ENCODE results near the gene NHS.
"Not testable (repeated sequence)": the region's sequence is repeated elsewhere in the genome, so short reads cannot be mapped to it uniquely, and the experiment has no call there.

The NHS gene

GRCh38 chrX:17567187-17567586, 192.2 kb downstream of the NHS start:
- H2AFZ ChIP-seq (ENCODE audit: low read depth, low read length), result no peak overlapping the region
- H4K8ac ChIP-seq (ENCODE audit: low read length), result no peak overlapping the region
- H3K4ac ChIP-seq (ENCODE audit: low read depth in 1 of 2, low read length in 2 of 2), result no peak overlapping the region
- no peaks in the 10 kb centered on the region for H3K9me3 ChIP-seq (ENCODE audit: control insufficient read depth, low read length)
- no peaks in the 10 kb centered on the region for H3K27me3 ChIP-seq (ENCODE audit: control insufficient read depth in 1 of 2, insufficient read depth in 1 of 2, low read length in 2 of 2)
- no peak overlapping the region for H2BK12ac ChIP-seq (ENCODE audit: low read length in 2 of 2)
- no peak overlapping the region for H2BK5ac ChIP-seq (ENCODE audit: low read depth, low read length, poor library complexity, severe bottlenecking)
- H3K9ac ChIP-seq (ENCODE audit: low read length), result peak overlapping the region; percentile 53
- no peak for DNase-seq
- no peak overlapping the region for H3K18ac ChIP-seq (ENCODE audit: low read depth in 1 of 2, low read length in 2 of 2)
- no peak overlapping the region for H3K4me2 ChIP-seq (ENCODE audit: low read length, poor library complexity, severe bottlenecking)
- no peak overlapping the region for H3K4me3 ChIP-seq (ENCODE audit: insufficient read depth in 1 of 2, low read depth in 1 of 2, low read length in 2 of 2)
- H2BK120ac ChIP-seq (ENCODE audit: low read depth, low read length), result no peak overlapping the region
- H3K36me3 ChIP-seq (ENCODE audit: control insufficient read depth in 1 of 2, insufficient read depth in 2 of 2, low read depth in 1 of 2, low read length in 2 of 2), result no peaks in the 10 kb centered on the region
- H3K14ac ChIP-seq (ENCODE audit: low read length in 2 of 2), result no peak overlapping the region
- no peak overlapping the region for H3K27ac ChIP-seq (ENCODE audit: low read length, poor library complexity, severe bottlenecking)
- no peak overlapping the region for H4K91ac ChIP-seq (ENCODE audit: low read length)
- H3K23ac ChIP-seq (ENCODE audit: low read length in 2 of 2), result no peak overlapping the region
- H3K4me1 ChIP-seq (ENCODE audit: control insufficient read depth, insufficient read depth, low read depth, low read length), result peaks cover 9% of the 10 kb centered on the region
- H2AK5ac ChIP-seq (ENCODE audit: low read length, severe bottlenecking), result no peak overlapping the region
- H3K79me1 ChIP-seq (replicated peaks; ENCODE audit: low read length, poor library complexity, severe bottlenecking), result peaks cover 9% of the 10 kb centered on the region
- 79% methylated on average over 4 of the region's 8 CpGs for WGBS
- no peak overlapping the region for H2BK15ac ChIP-seq (ENCODE audit: low read depth, poor library complexity, severe bottlenecking)

- no peaks in the 10 kb centered on the region for H3K27me3 ChIP-seq (ENCODE audit: control insufficient read depth in 1 of 2, insufficient read depth in 1 of 2, low read length in 2 of 2)
- H3K9me3 ChIP-seq (ENCODE audit: control insufficient read depth, low read length), result no peaks in the 10 kb centered on the region
- no peak overlapping the region for H2AK5ac ChIP-seq (ENCODE audit: low read length, severe bottlenecking)
- H3K4me2 ChIP-seq (ENCODE audit: low read length, poor library complexity, severe bottlenecking), result no peak overlapping the region
- H3K4me3 ChIP-seq (ENCODE audit: insufficient read depth in 1 of 2, low read depth in 1 of 2, low read length in 2 of 2), result no peak overlapping the region
- H2BK12ac ChIP-seq (ENCODE audit: low read length in 2 of 2), result no peak overlapping the region
- no peak overlapping the region for H4K91ac ChIP-seq (ENCODE audit: low read length)
- no peak overlapping the region for H4K8ac ChIP-seq (ENCODE audit: low read length)
- no peak overlapping the region for H3K23ac ChIP-seq (ENCODE audit: low read length in 2 of 2)
- H3K18ac ChIP-seq (ENCODE audit: low read depth in 1 of 2, low read length in 2 of 2), result no peak overlapping the region
- DNase-seq, result no peak
- H2AFZ ChIP-seq (ENCODE audit: low read depth, low read length), result no peak overlapping the region
- H3K9ac ChIP-seq (ENCODE audit: low read length), result peak overlapping the region; percentile 53
- no peak overlapping the region for H2BK120ac ChIP-seq (ENCODE audit: low read depth, low read length)
- H3K27ac ChIP-seq (ENCODE audit: low read length, poor library complexity, severe bottlenecking), result no peak overlapping the region
- H2BK5ac ChIP-seq (ENCODE audit: low read depth, low read length, poor library complexity, severe bottlenecking), result no peak overlapping the region
- no peak overlapping the region for H2BK15ac ChIP-seq (ENCODE audit: low read depth, poor library complexity, severe bottlenecking)
- 11% methylated on average over 2 of the region's 2 CpGs for WGBS
- no peak overlapping the region for H3K4ac ChIP-seq (ENCODE audit: low read depth in 1 of 2, low read length in 2 of 2)
- no peaks in the 10 kb centered on the region for H3K36me3 ChIP-seq (ENCODE audit: control insufficient read depth in 1 of 2, insufficient read depth in 2 of 2, low read depth in 1 of 2, low read length in 2 of 2)
- H3K79me1 ChIP-seq (replicated peaks; ENCODE audit: low read length, poor library complexity, severe bottlenecking), result peaks cover 9% of the 10 kb centered on the region
- peaks cover 9% of the 10 kb centered on the region for H3K4me1 ChIP-seq (ENCODE audit: control insufficient read depth, insufficient read depth, low read depth, low read length)
- no peak overlapping the region for H3K14ac ChIP-seq (ENCODE audit: low read length in 2 of 2)
Measured at GRCh38 chrX:17567821-17568220, 192.8 kb downstream of the NHS start.

GRCh38 chrX:17568804-17569203, 193.8 kb downstream of the NHS start:
- H2BK120ac ChIP-seq (ENCODE audit: low read depth, low read length); H3K18ac ChIP-seq (ENCODE audit: low read depth in 1 of 2, low read length in 2 of 2); H2AFZ ChIP-seq (ENCODE audit: low read depth, low read length): not testable (repeated sequence)

GRCh38 chrX:17579026-17579425, 204.0 kb downstream of the NHS start:
- no peak for DNase-seq

More at GRCh38 chrX:17568804-17569203, 193.8 kb downstream of the NHS start:
- H2BK12ac ChIP-seq (ENCODE audit: low read length in 2 of 2); H3K4me2 ChIP-seq (ENCODE audit: low read length, poor library complexity, severe bottlenecking); H3K9me3 ChIP-seq (ENCODE audit: control insufficient read depth, low read length); H3K27ac ChIP-seq (ENCODE audit: low read length, poor library complexity, severe bottlenecking); H3K4ac ChIP-seq (ENCODE audit: low read depth in 1 of 2, low read length in 2 of 2); H2AK5ac ChIP-seq (ENCODE audit: low read length, severe bottlenecking); H3K9ac ChIP-seq (ENCODE audit: low read length); DNase-seq; H2BK5ac ChIP-seq (ENCODE audit: low read depth, low read length, poor library complexity, severe bottlenecking); H4K8ac ChIP-seq (ENCODE audit: low read length); H3K4me1 ChIP-seq (ENCODE audit: control insufficient read depth, insufficient read depth, low read depth, low read length); H2BK15ac ChIP-seq (ENCODE audit: low read depth, poor library complexity, severe bottlenecking); H3K27me3 ChIP-seq (ENCODE audit: control insufficient read depth in 1 of 2, insufficient read depth in 1 of 2, low read length in 2 of 2); H3K79me1 ChIP-seq (replicated peaks; ENCODE audit: low read length, poor library complexity, severe bottlenecking); H3K23ac ChIP-seq (ENCODE audit: low read length in 2 of 2); H3K4me3 ChIP-seq (ENCODE audit: insufficient read depth in 1 of 2, low read depth in 1 of 2, low read length in 2 of 2); H4K91ac ChIP-seq (ENCODE audit: low read length); H3K36me3 ChIP-seq (ENCODE audit: control insufficient read depth in 1 of 2, insufficient read depth in 2 of 2, low read depth in 1 of 2, low read length in 2 of 2); H3K14ac ChIP-seq (ENCODE audit: low read length in 2 of 2): not testable (repeated sequence)
- WGBS, result no CpG with 5 or more reads among the region's 3 CpGs

More at GRCh38 chrX:17579026-17579425, 204.0 kb downstream of the NHS start:
- H3K9me3 ChIP-seq (ENCODE audit: control insufficient read depth, low read length), result no peaks in the 10 kb centered on the region
- no peak overlapping the region for H3K23ac ChIP-seq (ENCODE audit: low read length in 2 of 2)
- H2BK12ac ChIP-seq (ENCODE audit: low read length in 2 of 2), result no peak overlapping the region
- H3K14ac ChIP-seq (ENCODE audit: low read length in 2 of 2), result no peak overlapping the region
- H3K27me3 ChIP-seq (ENCODE audit: control insufficient read depth in 1 of 2, insufficient read depth in 1 of 2, low read length in 2 of 2), result peaks cover 0 to 3% of the 10 kb centered on the region in 2 experiments
- 94% methylated on average over 2 of the region's 5 CpGs for WGBS
- peaks cover 11% of the 10 kb centered on the region for H3K79me1 ChIP-seq (replicated peaks; ENCODE audit: low read length, poor library complexity, severe bottlenecking)
- no peak overlapping the region for H2AK5ac ChIP-seq (ENCODE audit: low read length, severe bottlenecking)
- H3K4me1 ChIP-seq (ENCODE audit: control insufficient read depth, insufficient read depth, low read depth, low read length), result peaks cover 12% of the 10 kb centered on the region
- H3K36me3 ChIP-seq (ENCODE audit: control insufficient read depth in 1 of 2, insufficient read depth in 2 of 2, low read depth in 1 of 2, low read length in 2 of 2), result peaks cover 0 to 5% of the 10 kb centered on the region in 2 experiments
- H3K4me3 ChIP-seq (ENCODE audit: insufficient read depth in 1 of 2, low read depth in 1 of 2, low read length in 2 of 2), result no peak overlapping the region
- no peak overlapping the region for H3K9ac ChIP-seq (ENCODE audit: low read length)
- H2BK120ac ChIP-seq (ENCODE audit: low read depth, low read length), result no peak overlapping the region
- H3K4me2 ChIP-seq (ENCODE audit: low read length, poor library complexity, severe bottlenecking), result no peak overlapping the region
- H2BK5ac ChIP-seq (ENCODE audit: low read depth, low read length, poor library complexity, severe bottlenecking), result no peak overlapping the region
- no peak overlapping the region for H2BK15ac ChIP-seq (ENCODE audit: low read depth, poor library complexity, severe bottlenecking)
- H2AFZ ChIP-seq (ENCODE audit: low read depth, low read length), result no peak overlapping the region
- peak overlapping the region; percentile 65 for H3K27ac ChIP-seq (ENCODE audit: low read length, poor library complexity, severe bottlenecking)
- H3K4ac ChIP-seq (ENCODE audit: low read depth in 1 of 2, low read length in 2 of 2), result no peak overlapping the region
- no peak overlapping the region for H3K18ac ChIP-seq (ENCODE audit: low read depth in 1 of 2, low read length in 2 of 2)
- no peak overlapping the region for H4K91ac ChIP-seq (ENCODE audit: low read length)
- no peak overlapping the region for H4K8ac ChIP-seq (ENCODE audit: low read length)

All from mesenchymal stem cell (in vitro differentiated cells and primary cell).